ENCODE measurements around the gene CES3.

DNA sequence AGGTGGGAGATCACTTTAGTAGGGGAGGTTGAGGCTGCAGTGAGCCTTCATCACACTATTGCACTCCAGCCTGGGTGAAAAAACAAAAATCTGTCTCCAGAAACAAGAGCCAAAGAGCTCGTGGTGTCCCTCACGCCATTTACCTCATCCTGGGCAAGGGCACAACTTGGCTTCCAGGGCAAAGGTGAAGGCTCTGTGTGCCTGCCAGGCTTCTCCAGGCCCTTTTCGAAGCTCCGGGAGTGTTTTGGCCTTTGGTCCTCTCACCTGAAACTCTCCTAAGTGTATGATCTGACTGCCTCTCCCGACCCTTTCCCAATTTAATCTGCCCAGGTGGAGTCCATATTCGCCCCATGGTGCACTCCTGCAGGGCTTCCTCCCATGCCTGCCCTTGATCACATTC lies 11.6 kb upstream of the CES3 start:
- TF ChIP-seq, protein P1, sequence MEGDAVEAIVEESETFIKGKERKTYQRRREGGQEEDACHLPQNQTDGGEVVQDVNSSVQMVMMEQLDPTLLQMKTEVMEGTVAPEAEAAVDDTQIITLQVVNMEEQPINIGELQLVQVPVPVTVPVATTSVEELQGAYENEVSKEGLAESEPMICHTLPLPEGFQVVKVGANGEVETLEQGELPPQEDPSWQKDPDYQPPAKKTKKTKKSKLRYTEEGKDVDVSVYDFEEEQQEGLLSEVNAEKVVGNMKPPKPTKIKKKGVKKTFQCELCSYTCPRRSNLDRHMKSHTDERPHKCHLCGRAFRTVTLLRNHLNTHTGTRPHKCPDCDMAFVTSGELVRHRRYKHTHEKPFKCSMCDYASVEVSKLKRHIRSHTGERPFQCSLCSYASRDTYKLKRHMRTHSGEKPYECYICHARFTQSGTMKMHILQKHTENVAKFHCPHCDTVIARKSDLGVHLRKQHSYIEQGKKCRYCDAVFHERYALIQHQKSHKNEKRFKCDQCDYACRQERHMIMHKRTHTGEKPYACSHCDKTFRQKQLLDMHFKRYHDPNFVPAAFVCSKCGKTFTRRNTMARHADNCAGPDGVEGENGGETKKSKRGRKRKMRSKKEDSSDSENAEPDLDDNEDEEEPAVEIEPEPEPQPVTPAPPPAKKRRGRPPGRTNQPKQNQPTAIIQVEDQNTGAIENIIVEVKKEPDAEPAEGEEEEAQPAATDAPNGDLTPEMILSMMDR (IDR thresholded peaks at IDR 0.05; ENCODE audit: poor library complexity, severe bottlenecking): no peak
- TF ChIP-seq POLR2AphosphoS5 (IDR thresholded peaks at IDR 0.05): no peak
- TF ChIP-seq EZH2 (IDR thresholded peaks at IDR 0.05; ENCODE audit: borderline replicate concordance, insufficient read depth, low read length, poor library complexity, severe bottlenecking): no peak
- no peak for TF ChIP-seq TAF1 (IDR thresholded peaks at IDR 0.05; ENCODE audit: low read depth)
- no peak for TF ChIP-seq RAD21 (conservative IDR thresholded peaks at IDR 0.05)
- TF ChIP-seq, protein P2, sequence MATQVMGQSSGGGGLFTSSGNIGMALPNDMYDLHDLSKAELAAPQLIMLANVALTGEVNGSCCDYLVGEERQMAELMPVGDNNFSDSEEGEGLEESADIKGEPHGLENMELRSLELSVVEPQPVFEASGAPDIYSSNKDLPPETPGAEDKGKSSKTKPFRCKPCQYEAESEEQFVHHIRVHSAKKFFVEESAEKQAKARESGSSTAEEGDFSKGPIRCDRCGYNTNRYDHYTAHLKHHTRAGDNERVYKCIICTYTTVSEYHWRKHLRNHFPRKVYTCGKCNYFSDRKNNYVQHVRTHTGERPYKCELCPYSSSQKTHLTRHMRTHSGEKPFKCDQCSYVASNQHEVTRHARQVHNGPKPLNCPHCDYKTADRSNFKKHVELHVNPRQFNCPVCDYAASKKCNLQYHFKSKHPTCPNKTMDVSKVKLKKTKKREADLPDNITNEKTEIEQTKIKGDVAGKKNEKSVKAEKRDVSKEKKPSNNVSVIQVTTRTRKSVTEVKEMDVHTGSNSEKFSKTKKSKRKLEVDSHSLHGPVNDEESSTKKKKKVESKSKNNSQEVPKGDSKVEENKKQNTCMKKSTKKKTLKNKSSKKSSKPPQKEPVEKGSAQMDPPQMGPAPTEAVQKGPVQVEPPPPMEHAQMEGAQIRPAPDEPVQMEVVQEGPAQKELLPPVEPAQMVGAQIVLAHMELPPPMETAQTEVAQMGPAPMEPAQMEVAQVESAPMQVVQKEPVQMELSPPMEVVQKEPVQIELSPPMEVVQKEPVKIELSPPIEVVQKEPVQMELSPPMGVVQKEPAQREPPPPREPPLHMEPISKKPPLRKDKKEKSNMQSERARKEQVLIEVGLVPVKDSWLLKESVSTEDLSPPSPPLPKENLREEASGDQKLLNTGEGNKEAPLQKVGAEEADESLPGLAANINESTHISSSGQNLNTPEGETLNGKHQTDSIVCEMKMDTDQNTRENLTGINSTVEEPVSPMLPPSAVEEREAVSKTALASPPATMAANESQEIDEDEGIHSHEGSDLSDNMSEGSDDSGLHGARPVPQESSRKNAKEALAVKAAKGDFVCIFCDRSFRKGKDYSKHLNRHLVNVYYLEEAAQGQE (IDR thresholded peaks at IDR 0.05; ENCODE audit: borderline replicate concordance): no peak
- TF ChIP-seq EP300 (conservative IDR thresholded peaks at IDR 0.05; ENCODE audit: poor library complexity, severe bottlenecking): no peak
- no peak for TF ChIP-seq MXI1 (conservative IDR thresholded peaks at IDR 0.05; ENCODE audit: poor library complexity, severe bottlenecking)
